Neural progenitor cell (in vitro differentiated cells): ENCODE measurements around the gene HSD17B8. TPM values are rescaled to one million over a fixed set of nuclear protein-coding genes. Genes with fewer than 3 reads are reported as not detected.
"Not testable (repeated sequence)": the region's sequence is repeated elsewhere in the genome, so short reads cannot be mapped to it uniquely, and the experiment has no call there.

Source experiments
- DNase-seq: peaks from one replicate; pipeline ENCODE4 v3.0.0-alpha.2; 2016; ENCODE audit warnings: low spot score
- H2AFZ ChIP-seq: fragments of 200-600 bp; sonication (generic); replicated peaks from 2 replicates; pipeline ENCODE4 v1.6.1; 2016; ENCODE audit warnings: antibody characterized with exemption
- H3F3A ChIP-seq: fragments of 200-600 bp; sonication (generic); 2 replicates; pipeline ENCODE4 v1.6.1; 2016; ENCODE audit warnings: antibody characterized with exemption, low read depth
- H3K27ac ChIP-seq: fragments of 200-600 bp; sonication (generic); 2 replicates; pipeline ENCODE4 v1.5.1; 2016; ENCODE audit warnings: mild to moderate bottlenecking
- H3K27me3 ChIP-seq: fragments of 200-600 bp; sonication (generic); 2 replicates; pipeline ENCODE4 v1.6.1; 2016; ENCODE audit warnings: mild to moderate bottlenecking, moderate library complexity
- H3K36me3 ChIP-seq: fragments of 200-600 bp; sonication (generic); 2 replicates; pipeline ENCODE4 v1.5.1; 2016
- H3K4me1 ChIP-seq: fragments of 200-600 bp; sonication (generic); 2 replicates; pipeline ENCODE4 v1.6.1; 2016; ENCODE audit warnings: mixed run types
- H3K4me2 ChIP-seq: fragments of 200-600 bp; sonication (generic); 2 replicates; pipeline ENCODE4 v1.6.1; 2016
- H3K4me3 ChIP-seq: fragments of 200-600 bp; sonication (generic); 2 replicates; pipeline ENCODE4 v1.5.1; 2016
- H3K79me2 ChIP-seq: fragments of 200-600 bp; sonication (generic); 2 replicates; pipeline ENCODE4 v1.6.1; 2016; ENCODE audit warnings: low read depth
- H3K9ac ChIP-seq: fragments of 200-600 bp; sonication (generic); 2 replicates; pipeline ENCODE4 v1.6.1; 2016
- H3K9me3 ChIP-seq: fragments of 200-600 bp; sonication (generic); 2 replicates; pipeline ENCODE4 v1.5.1; 2016; ENCODE audit warnings: low read depth
- H4K20me1 ChIP-seq: fragments of 200-600 bp; sonication (generic); 2 replicates; pipeline ENCODE4 v1.6.1; 2016; ENCODE audit warnings: low read depth
- H3K27ac Mint-ChIP-seq: 3 replicates; pipeline ENCODE4 v1.8.0; 2021; ENCODE audit warnings: mixed read lengths
- H3K27me3 Mint-ChIP-seq: 2 replicates; pipeline ENCODE4 v1.8.0; 2022; ENCODE audit warnings: low read depth, mild to moderate bottlenecking, inconsistent platforms, moderate library complexity, mixed read lengths; ENCODE audit not compliant: insufficient read depth
- H3K36me3 Mint-ChIP-seq: 3 replicates; pipeline ENCODE4 v1.8.0; 2021; ENCODE audit warnings: mixed read lengths
- H3K4me1 Mint-ChIP-seq: 3 replicates; pipeline ENCODE4 v1.8.0; 2021; ENCODE audit warnings: mixed read lengths
- H3K4me3 Mint-ChIP-seq: 3 replicates; pipeline ENCODE4 v1.8.0; 2021; ENCODE audit warnings: mild to moderate bottlenecking, moderate library complexity, mixed read lengths
- H3K9me3 Mint-ChIP-seq: 3 replicates; pipeline ENCODE4 v1.8.0; 2020; ENCODE audit warnings: mixed read lengths
- EZH2 ChIP-seq: fragments of 200-600 bp; sonication (generic); IDR thresholded peaks from 2 replicates; pipeline ENCODE4 v1.6.1; 2017; ENCODE audit warnings: antibody characterized with exemption, mild to moderate bottlenecking, moderate library complexity
- EZH2phosphoT487 ChIP-seq: fragments of 200-600 bp; sonication (generic); IDR thresholded peaks from 2 replicates; pipeline ENCODE4 v1.6.1; 2017; ENCODE audit warnings: antibody characterized with exemption
- total RNA-seq: library from RNA; depleted of rRNA; stranded (reverse); fragments of >200 nt; gene quantifications from 2 replicates; pipeline ENCODE4 v1.2.3, GENCODE V29; 2015; ENCODE audit warnings: low replicate concordance
- TF ChIP-seq, protein P1 (sequence below): fragments of 200-600 bp; sonication (generic); IDR thresholded peaks from 2 replicates; pipeline ENCODE4 v1.5.1; 2017; ENCODE audit warnings: antibody characterized with exemption, mild to moderate bottlenecking

HSD17B8 gene
- total RNA-seq, 1 donor from 2014 or later, result 4.8 TPM

DNA sequence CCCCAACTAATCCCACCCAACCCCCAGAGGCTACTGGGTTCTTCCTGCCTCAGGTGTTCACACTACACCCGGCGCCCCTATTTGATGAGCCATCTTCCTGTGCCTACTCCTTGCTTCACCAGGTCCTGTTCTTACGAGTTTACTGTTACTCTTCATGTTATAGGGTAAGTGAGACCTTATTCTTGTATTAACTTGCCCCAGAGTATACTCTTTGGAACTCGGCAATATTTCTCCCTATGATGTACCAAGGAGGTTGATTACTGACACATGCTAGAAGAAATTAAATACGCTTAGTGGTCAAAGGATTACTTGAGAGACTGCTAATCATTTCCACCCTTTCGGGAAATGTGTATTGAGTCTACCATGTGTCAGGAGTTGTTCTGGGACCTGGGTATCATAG lies 12.8 kb downstream of the HSD17B8 start:
- DNase-seq, result no peak
- H3K79me2 ChIP-seq, result no peaks in the 10 kb centered on the region
- no peaks in the 10 kb centered on the region for H3K9me3 Mint-ChIP-seq
- peaks cover 6% of the 10 kb centered on the region for H4K20me1 ChIP-seq
- peaks cover 18% of the 10 kb centered on the region for H3F3A ChIP-seq
- peak overlapping the region; percentile 59 for H3K27ac Mint-ChIP-seq
- TF ChIP-seq EZH2 (no peak), EZH2phosphoT487 (no peak)
- TF ChIP-seq, protein P1, sequence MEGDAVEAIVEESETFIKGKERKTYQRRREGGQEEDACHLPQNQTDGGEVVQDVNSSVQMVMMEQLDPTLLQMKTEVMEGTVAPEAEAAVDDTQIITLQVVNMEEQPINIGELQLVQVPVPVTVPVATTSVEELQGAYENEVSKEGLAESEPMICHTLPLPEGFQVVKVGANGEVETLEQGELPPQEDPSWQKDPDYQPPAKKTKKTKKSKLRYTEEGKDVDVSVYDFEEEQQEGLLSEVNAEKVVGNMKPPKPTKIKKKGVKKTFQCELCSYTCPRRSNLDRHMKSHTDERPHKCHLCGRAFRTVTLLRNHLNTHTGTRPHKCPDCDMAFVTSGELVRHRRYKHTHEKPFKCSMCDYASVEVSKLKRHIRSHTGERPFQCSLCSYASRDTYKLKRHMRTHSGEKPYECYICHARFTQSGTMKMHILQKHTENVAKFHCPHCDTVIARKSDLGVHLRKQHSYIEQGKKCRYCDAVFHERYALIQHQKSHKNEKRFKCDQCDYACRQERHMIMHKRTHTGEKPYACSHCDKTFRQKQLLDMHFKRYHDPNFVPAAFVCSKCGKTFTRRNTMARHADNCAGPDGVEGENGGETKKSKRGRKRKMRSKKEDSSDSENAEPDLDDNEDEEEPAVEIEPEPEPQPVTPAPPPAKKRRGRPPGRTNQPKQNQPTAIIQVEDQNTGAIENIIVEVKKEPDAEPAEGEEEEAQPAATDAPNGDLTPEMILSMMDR, result no peak
- no peak overlapping the region for H2AFZ ChIP-seq
- peaks cover 36% of the 10 kb centered on the region for H3K4me1 Mint-ChIP-seq
- H3K4me1 ChIP-seq, result peaks cover 12% of the 10 kb centered on the region
- no peak overlapping the region for H3K27ac ChIP-seq
- H3K4me2 ChIP-seq, result no peak overlapping the region
- no peaks in the 10 kb centered on the region for H3K36me3 ChIP-seq
- no peaks in the 10 kb centered on the region for H3K36me3 Mint-ChIP-seq
- no peak overlapping the region for H3K4me3 ChIP-seq
- no peaks in the 10 kb centered on the region for H3K9me3 ChIP-seq
- peaks cover 11% of the 10 kb centered on the region for H3K27me3 Mint-ChIP-seq
- H3K4me3 Mint-ChIP-seq, result no peak overlapping the region
- H3K27me3 ChIP-seq, result peaks cover 100% of the 10 kb centered on the region
- no peak overlapping the region for H3K9ac ChIP-seq

DNA sequence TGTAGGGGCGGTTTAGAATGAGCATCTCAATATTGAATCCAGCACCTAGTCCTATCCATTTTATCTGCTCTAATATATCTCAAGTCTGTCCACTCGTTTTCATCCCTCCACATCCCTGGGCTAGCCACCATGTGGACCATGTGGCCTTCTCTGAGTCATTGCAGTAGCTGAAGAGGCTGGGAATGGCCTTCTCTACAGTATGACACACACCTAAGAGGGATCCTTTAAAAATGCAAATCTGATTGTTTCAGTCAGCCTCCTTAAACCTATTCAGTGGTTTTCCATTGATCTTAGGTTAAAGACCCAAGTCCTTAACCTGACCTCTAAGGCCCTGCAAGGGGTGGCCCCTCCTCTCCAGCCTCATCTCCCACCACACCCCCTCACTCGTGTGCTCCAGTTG lies 13.2 kb downstream of the HSD17B8 start:
- Histone ChIP-seq H3K4me1 (peaks cover 8% of the 10 kb centered on the region), H3K27me3 (peaks cover 100% of the 10 kb centered on the region), H3K4me3 (no peak overlapping the region), H3K27ac (no peak overlapping the region), H4K20me1 (peaks cover 2% of the 10 kb centered on the region), H3K79me2 (no peaks in the 10 kb centered on the region), H3F3A (peaks cover 14% of the 10 kb centered on the region), H2AFZ (no peak overlapping the region), H3K36me3 (no peaks in the 10 kb centered on the region), H3K9ac (no peak overlapping the region), H3K4me2 (no peak overlapping the region), H3K9me3 (no peaks in the 10 kb centered on the region)
- peaks cover 31% of the 10 kb centered on the region for H3K4me1 Mint-ChIP-seq
- peak overlapping the region; percentile 59 for H3K27ac Mint-ChIP-seq
- H3K9me3 Mint-ChIP-seq, result peaks cover under 1% of the 10 kb centered on the region
- no peaks in the 10 kb centered on the region for H3K36me3 Mint-ChIP-seq
- no peak overlapping the region for H3K4me3 Mint-ChIP-seq
- TF ChIP-seq, protein P1, result no peak
- TF ChIP-seq EZH2 (no peak), EZH2phosphoT487 (no peak)
- H3K27me3 Mint-ChIP-seq, result peaks cover 11% of the 10 kb centered on the region
- DNase-seq, result no peak

DNA sequence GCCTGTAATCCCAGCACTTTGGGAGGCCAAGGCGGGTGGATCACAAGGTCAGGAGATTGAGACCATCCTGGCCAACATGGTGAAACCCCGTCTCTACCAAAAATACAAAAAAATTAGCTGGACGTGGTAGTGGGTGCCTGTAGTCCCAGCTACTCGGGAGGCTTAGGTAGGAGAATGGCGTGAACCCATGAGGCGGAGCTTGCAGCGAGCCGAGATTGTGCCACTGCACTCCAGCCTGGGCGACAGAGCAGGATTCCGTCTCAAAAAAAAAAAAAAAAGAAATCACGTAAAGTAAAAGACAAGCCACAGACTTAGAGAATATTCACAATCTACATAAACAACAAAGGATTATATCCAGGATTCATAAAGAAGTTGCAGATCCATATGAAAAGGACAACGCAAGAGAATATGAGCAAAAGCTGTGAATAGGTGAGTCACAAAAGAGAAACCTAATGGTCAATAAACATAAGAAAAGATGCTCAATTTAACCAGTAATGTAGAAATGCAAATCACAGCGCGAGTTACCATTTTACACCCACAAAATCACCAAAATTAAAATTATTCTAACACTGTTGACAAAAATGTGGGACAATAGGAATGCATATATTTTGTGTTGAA lies 22.2 kb downstream of the HSD17B8 start:
- H3K79me2 ChIP-seq, H3K27ac Mint-ChIP-seq, H3K4me3 ChIP-seq, H2AFZ ChIP-seq, H3K27me3 Mint-ChIP-seq, H3K9me3 Mint-ChIP-seq, H3K4me3 Mint-ChIP-seq, DNase-seq, H3K9me3 ChIP-seq, H4K20me1 ChIP-seq, H3K27ac ChIP-seq, H3K36me3 ChIP-seq, H3K4me1 Mint-ChIP-seq, H3F3A ChIP-seq, H3K4me1 ChIP-seq, H3K9ac ChIP-seq, H3K36me3 Mint-ChIP-seq, H3K4me2 ChIP-seq: not testable (repeated sequence)
- peaks cover 50% of the 10 kb centered on the region for H3K27me3 ChIP-seq

DNA sequence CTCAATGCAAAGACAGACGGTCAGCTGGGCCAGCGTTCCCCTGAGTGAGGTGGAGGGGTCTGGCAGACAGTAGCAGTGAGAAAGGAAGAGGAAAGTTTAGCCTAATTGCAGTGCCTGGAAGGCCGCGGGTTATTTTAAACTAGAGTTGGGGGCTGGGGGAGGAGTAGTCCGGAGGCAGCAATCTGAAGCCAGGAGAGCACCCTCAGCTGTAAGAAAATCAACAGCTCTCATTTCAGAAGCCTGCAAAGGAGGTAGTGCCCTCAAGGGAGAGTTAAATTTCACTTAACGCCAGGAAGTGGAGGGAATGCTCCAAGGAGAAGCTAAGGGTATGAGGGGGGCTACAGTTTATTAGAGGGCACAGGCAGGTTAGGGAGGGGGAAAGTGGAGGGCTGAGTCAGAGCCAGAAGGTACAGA lies 30.8 kb downstream of the HSD17B8 start:
- peak overlapping the region; percentile 43 for H3K27ac Mint-ChIP-seq
- no peaks in the 10 kb centered on the region for H4K20me1 ChIP-seq
- H3K4me3 Mint-ChIP-seq, result peak overlapping the region; percentile 38

More for the DNA sequence above, 30.8 kb downstream of the HSD17B8 start:
- no peak for TF ChIP-seq EZH2
- TF ChIP-seq EZH2phosphoT487, result no peak
- TF ChIP-seq, protein P1, result no peak
- peak overlapping the region; percentile 49 for H3K4me2 ChIP-seq
- H2AFZ ChIP-seq, result peak overlapping the region; percentile 73
- peaks cover 8% of the 10 kb centered on the region for H3K4me1 ChIP-seq
- no peaks in the 10 kb centered on the region for H3F3A ChIP-seq
- no peak for DNase-seq
- H3K9ac ChIP-seq, result no peak overlapping the region
- no peaks in the 10 kb centered on the region for H3K9me3 Mint-ChIP-seq
- no peaks in the 10 kb centered on the region for H3K9me3 ChIP-seq
- H3K36me3 ChIP-seq, result no peaks in the 10 kb centered on the region
- H3K4me1 Mint-ChIP-seq, result peaks cover 14% of the 10 kb centered on the region
- H3K79me2 ChIP-seq, result no peaks in the 10 kb centered on the region
- H3K36me3 Mint-ChIP-seq, result no peaks in the 10 kb centered on the region
- H3K4me3 ChIP-seq, result no peak overlapping the region
- H3K27me3 ChIP-seq, result peaks cover 44% of the 10 kb centered on the region
- no peak overlapping the region for H3K27ac ChIP-seq
- H3K27me3 Mint-ChIP-seq, result peaks cover 13% of the 10 kb centered on the region
